Testis (tissue), 2 donors: Measurements from ENCODE around the gene RBM15.

Source experiments
- POLR2A ChIP-seq: fragments of 450-650 bp; IDR thresholded peaks from one replicate; pipeline ENCODE4 v1.6.1; 2017; ENCODE audit warnings: antibody characterized with exemption, mild to moderate bottlenecking, moderate library complexity
- TF ChIP-seq, protein P1 (sequence below), 3 experiments: fragments of 450-650 bp in 2 of 3; fragments of 200-600 bp in 1 of 3; sonication (generic) in 1 of 3; IDR thresholded peaks; one replicate each; pipeline ENCODE4 v1.5.1; 2016 to 2019; ENCODE audit warnings: antibody characterized with exemption in 3 of 3, mild to moderate bottlenecking in 2 of 3, moderate library complexity in 1 of 3

DNA sequence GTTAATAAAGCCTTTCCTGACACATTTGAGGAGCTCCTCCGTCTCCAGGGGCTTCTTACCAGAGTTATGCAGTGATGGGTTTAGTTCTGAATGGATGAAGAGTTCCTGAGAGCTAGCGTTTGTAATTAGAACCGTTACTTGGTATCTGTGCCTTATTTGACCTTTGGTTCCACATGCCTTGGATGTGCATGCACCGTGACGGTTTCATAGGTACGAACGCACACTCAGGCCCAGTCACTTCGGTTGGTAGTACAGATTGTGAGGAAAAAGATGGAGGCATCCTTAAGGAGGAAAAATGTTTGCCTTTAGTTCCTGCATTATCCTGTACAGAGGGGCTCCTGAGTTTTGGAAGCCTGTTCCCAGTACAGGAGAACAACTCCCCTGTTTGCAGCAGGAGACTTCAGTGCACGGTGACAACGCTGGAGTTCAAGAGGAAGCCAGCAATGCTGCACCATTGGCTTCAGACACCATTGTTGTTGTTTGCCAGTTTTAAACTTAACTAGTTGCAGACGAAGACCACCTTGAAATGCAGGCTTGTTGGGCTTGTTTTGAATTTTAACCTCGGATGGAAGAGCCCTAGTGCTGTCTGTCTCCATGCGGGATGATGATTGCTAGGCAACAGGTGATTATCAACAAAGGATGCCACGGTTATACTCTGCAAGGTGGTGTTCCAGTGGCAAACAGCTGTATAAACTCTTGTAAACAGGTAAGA is 8.2 kb downstream of the RBM15 start:
- TF ChIP-seq POLR2A: no peak
- TF ChIP-seq, protein P1, sequence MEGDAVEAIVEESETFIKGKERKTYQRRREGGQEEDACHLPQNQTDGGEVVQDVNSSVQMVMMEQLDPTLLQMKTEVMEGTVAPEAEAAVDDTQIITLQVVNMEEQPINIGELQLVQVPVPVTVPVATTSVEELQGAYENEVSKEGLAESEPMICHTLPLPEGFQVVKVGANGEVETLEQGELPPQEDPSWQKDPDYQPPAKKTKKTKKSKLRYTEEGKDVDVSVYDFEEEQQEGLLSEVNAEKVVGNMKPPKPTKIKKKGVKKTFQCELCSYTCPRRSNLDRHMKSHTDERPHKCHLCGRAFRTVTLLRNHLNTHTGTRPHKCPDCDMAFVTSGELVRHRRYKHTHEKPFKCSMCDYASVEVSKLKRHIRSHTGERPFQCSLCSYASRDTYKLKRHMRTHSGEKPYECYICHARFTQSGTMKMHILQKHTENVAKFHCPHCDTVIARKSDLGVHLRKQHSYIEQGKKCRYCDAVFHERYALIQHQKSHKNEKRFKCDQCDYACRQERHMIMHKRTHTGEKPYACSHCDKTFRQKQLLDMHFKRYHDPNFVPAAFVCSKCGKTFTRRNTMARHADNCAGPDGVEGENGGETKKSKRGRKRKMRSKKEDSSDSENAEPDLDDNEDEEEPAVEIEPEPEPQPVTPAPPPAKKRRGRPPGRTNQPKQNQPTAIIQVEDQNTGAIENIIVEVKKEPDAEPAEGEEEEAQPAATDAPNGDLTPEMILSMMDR (IDR thresholded peaks at IDR 0.05): no peak
